HL-60 (cell line): ENCODE measurements around the gene KLRC4.

Experiments used
- DNase-seq, 2 experiments: peaks; one replicate each; pipeline ENCODE4 v3.0.0-alpha.2; 2010 to 2020; ENCODE audit warnings: low read depth in 1 of 2, low spot score in 1 of 2
- H3K27ac ChIP-seq: fragments of 250-450 bp; sonication (Bioruptor Pico); replicated peaks from 2 replicates; pipeline ENCODE4 v1.5.1; 2020; ENCODE audit warnings: mild to moderate bottlenecking, moderate library complexity
- H3K27me3 ChIP-seq: fragments of 250-450 bp; sonication (Bioruptor Pico); 2 replicates; pipeline ENCODE4 v1.5.1; 2021; ENCODE audit warnings: mild to moderate bottlenecking, moderate library complexity; ENCODE audit not compliant: insufficient read depth, poor library complexity, severe bottlenecking
- H3K4me3 ChIP-seq: replicated peaks from 2 replicates; pipeline ENCODE4 v1.5.1; 2011; ENCODE audit warnings: mild to moderate bottlenecking, control low read depth, low read length; ENCODE audit not compliant: insufficient read depth
- CTCF ChIP-seq: IDR thresholded peaks from one replicate; pipeline ENCODE4 v1.5.1; 2011; ENCODE audit warnings: low read length, control low read depth, inconsistent platforms; ENCODE audit not compliant: insufficient read depth
- GABPA ChIP-seq: IDR thresholded peaks from 2 replicates; pipeline ENCODE4 v1.6.1; 2012; ENCODE audit warnings: low read depth
- POLR2AphosphoS5 ChIP-seq: IDR thresholded peaks from 2 replicates; pipeline ENCODE4 v1.6.1; 2012; ENCODE audit warnings: low read depth
- REST ChIP-seq: IDR thresholded peaks from 2 replicates; pipeline ENCODE4 v1.6.1; 2012; ENCODE audit warnings: low read depth; ENCODE audit not compliant: insufficient replicate concordance
- SPI1 ChIP-seq: IDR thresholded peaks from 2 replicates; pipeline ENCODE4 v1.6.1; 2012; ENCODE audit warnings: low read depth, mild to moderate bottlenecking, borderline replicate concordance

Gene KLRC4

DNA sequence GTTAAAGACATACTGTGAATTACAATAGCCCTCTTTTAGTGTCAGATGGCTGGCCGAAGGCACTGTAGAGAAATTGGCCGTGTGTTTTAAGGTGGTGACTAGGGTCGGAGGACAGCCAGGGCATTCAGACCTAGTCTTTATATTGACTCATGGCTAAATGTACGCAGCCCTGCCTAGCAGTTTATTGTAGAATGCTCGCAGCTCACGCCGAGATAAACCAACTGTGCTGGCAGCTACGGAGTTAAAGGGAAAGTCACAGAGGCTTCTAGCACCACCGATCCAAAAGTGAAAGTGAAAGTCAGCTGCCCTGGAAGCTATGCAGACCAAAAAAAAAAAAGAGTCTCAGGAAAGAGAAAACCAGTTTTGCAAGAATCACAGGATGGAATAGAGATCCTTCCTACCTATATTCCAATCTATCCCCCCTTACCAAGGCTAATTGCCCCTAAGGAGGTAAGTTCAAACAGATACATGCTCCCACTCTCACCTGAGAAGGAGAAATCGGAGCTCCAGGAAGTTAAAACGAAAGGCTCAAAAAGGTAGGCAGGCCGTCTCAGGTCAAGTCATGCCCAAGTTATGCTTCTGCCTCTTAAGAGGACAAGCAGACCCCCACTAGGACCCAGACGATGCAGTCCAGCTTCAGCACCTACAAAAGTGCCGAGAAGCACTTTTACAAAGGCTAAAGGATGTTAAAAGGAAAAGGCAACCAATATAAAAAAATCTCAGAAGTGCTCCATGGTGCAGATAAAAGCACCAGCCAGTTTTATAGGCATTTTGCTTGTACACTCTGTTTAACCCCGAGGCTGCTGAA is 44.5 kb downstream of the KLRC4 start:
- peak in 1 of 2 experiments; percentile 68 for DNase-seq
- no peaks in the 10 kb centered on the region for H3K27me3 ChIP-seq
- peak overlapping the region; percentile 80 for H3K27ac ChIP-seq
- peak overlapping the region; percentile 57 for H3K4me3 ChIP-seq
- TF ChIP-seq REST, result no peak
- TF ChIP-seq GABPA, result no peak
- TF ChIP-seq CTCF, result no peak
- TF ChIP-seq SPI1, result no peak
- TF ChIP-seq POLR2AphosphoS5, result no peak

GRCh38 chr12:10363914-10364814 is 45.4 kb downstream of the KLRC4 start:
- TF ChIP-seq SPI1 (peak; percentile 27; the same call in 1 of the 2 replicates), GABPA (no peak)
- Histone ChIP-seq H3K4me3 (peak overlapping the region; percentile 57), H3K27ac (peak overlapping the region; percentile 80), H3K27me3 (no peaks in the 10 kb centered on the region)
- DNase-seq, result peak in 1 of 2 experiments; percentile 40

- no peak for DNase-seq
- TF ChIP-seq REST (no peak), SPI1 (no peak), GABPA (no peak), CTCF (no peak)
- H3K27me3 ChIP-seq, result no peaks in the 10 kb centered on the region
- H3K4me3 ChIP-seq, result no peak overlapping the region
- no peak overlapping the region for H3K27ac ChIP-seq
These were observed 46.0 kb downstream of the KLRC4 start for GRCh38 chr12:10363658-10363913.

- Histone ChIP-seq H3K4me3 (no peak overlapping the region), H3K27ac (no peak overlapping the region), H3K27me3 (no peaks in the 10 kb centered on the region)
- DNase-seq, result no peak
- TF ChIP-seq GABPA (no peak), SPI1 (no peak), CTCF (no peak)
These were observed 46.5 kb downstream of the KLRC4 start for GRCh38 chr12:10362828-10363657.
